ENCODE data around the gene DAZAP2. TPM values are rescaled to one million over a fixed set of nuclear protein-coding genes. Genes with fewer than 3 reads are reported as not detected.
"Not testable (repeated sequence)": the region's sequence is repeated elsewhere in the genome, so short reads cannot be mapped to it uniquely, and the experiment has no call there.

Gene DAZAP2
- polyA plus RNA-seq, 1 experiment, result 285 TPM

- no peak for DNase-seq (ENCODE audit: low read depth, low spot score)
- Histone ChIP-seq H3K27ac (ENCODE audit: low read depth, low read length) (no peak overlapping the region), H3K9me3 (ENCODE audit: control insufficient read depth, insufficient read depth, low read length) (no peaks in the 10 kb centered on the region), H3K4me3 (ENCODE audit: low read depth, low read length) (no peak overlapping the region), H3K27me3 (ENCODE audit: control insufficient read depth, insufficient read depth, low read length) (no peaks in the 10 kb centered on the region)
- ChIA-PET CTCF (no interaction called here), POLR2A (no interaction called here)
- TF ChIP-seq CTCF (IDR thresholded peaks at IDR 0.05; ENCODE audit: low read depth, low read length), result no peak
Observed at GRCh38 chr12:51285843-51286242, 47.2 kb downstream of the DAZAP2 start.

GRCh38 chr12:51291603-51292513 is 53.2 kb downstream of the DAZAP2 start:
- H3K27ac ChIP-seq (ENCODE audit: low read depth, low read length); CTCF ChIA-PET; DNase-seq (ENCODE audit: low read depth, low spot score); H3K9me3 ChIP-seq (ENCODE audit: control insufficient read depth, insufficient read depth, low read length); H3K4me3 ChIP-seq (ENCODE audit: low read depth, low read length); H3K27me3 ChIP-seq (ENCODE audit: control insufficient read depth, insufficient read depth, low read length): not testable (repeated sequence)
- POLR2A ChIA-PET, result interaction anchor here (0.6 kb wide), 1 partner anchor 27 kb away, joined by 3 read pairs; no protein-coding TSS in a partner anchor

Other genes starting within 250 kb of the DAZAP2 start
- 83.3 and 91.2 TPM in 2 replicates for gene SLC11A2, start 212.4 kb upstream of the DAZAP2 start, polyA plus RNA-seq (2011; rRNA removed)
- gene LETMD1, start 190.5 kb upstream of the DAZAP2 start, polyA plus RNA-seq (2011; rRNA removed), result 45.1 and 48.1 TPM in 2 replicates
- 26.4 and 29.9 TPM in 2 replicates for gene CSRNP2, start 155.2 kb upstream of the DAZAP2 start, polyA plus RNA-seq (2011; rRNA removed)
- gene TFCP2, start 65.7 kb upstream of the DAZAP2 start, polyA plus RNA-seq (2011; rRNA removed), result 20.8 and 24.9 TPM in 2 replicates
- 3.1 and 4.2 TPM in 2 replicates for gene POU6F1, start 20.8 kb upstream of the DAZAP2 start, polyA plus RNA-seq (2011; rRNA removed)
- gene SMAGP, start 31.6 kb downstream of the DAZAP2 start, polyA plus RNA-seq (2011; rRNA removed), result 31.4 and 38.2 TPM in 2 replicates
- gene BIN2, start 85.3 kb downstream of the DAZAP2 start, polyA plus RNA-seq (2011; rRNA removed), result 0.04 TPM in 1 of 2 replicates, not detected in the other
- 0.74 and 0.79 TPM in 2 replicates for gene CELA1, start 107.9 kb downstream of the DAZAP2 start, polyA plus RNA-seq (2011; rRNA removed)
- gene GALNT6, start 152.6 kb downstream of the DAZAP2 start, polyA plus RNA-seq (2011; rRNA removed), result 31.1 and 32.1 TPM in 2 replicates
- 6.6 and 6.9 TPM in 2 replicates for gene SLC4A8, start 186.0 kb downstream of the DAZAP2 start, polyA plus RNA-seq (2011; rRNA removed)